ENCODE measurements around the gene ZNF568. TPM values are rescaled to one million over a fixed set of nuclear protein-coding genes. Genes with fewer than 3 reads are reported as not detected.

Gene ZNF568
- total RNA-seq, 2 donors from 2014 or later = 8.0 to 12.7 TPM

Other genes with a start within 250 kb of the ZNF568 start
- gene ZNF461, start 249.5 kb upstream of the ZNF568 start, total RNA-seq = 10 to 100 TPM in 1 of 2 donors, 1 to 10 TPM in 1; 5.9 to 10.8 TPM
- 1 to 10 TPM; 7.3 to 8.5 TPM for gene ZNF567, start 228.7 kb upstream of the ZNF568 start, total RNA-seq
- gene ZNF850, start 143.5 kb upstream of the ZNF568 start, total RNA-seq = 1 to 10 TPM; 3.9 to 4.1 TPM
- 1 to 10 TPM; 4.0 to 9.3 TPM for gene ZNF790, start 77.9 kb upstream of the ZNF568 start, total RNA-seq
- 1 to 10 TPM; 3.0 to 6.1 TPM for gene ZNF345, start 65.5 kb upstream of the ZNF568 start, total RNA-seq
- gene ZNF829, start within 50 bp of the ZNF568 start, total RNA-seq = 1 to 10 TPM; 3.3 to 6.8 TPM
- gene ZNF420, start 162.1 kb downstream of the ZNF568 start, total RNA-seq = 10 to 100 TPM; 10.6 to 14.5 TPM

Data from natural killer cell treated with Interleukin-12 subunit alpha and Interleukin-12 subunit beta and Interleukin-15 and Interleukin-18, amount 100 ng/mL, for 72 hours (primary cell).